Left forelimb (tissue), 1 donor: ENCODE results near the gene FTL.
A peak's percentile ranks its signal among the peaks of the same experiment; 100 is the strongest.

ENCODE experiments used
- DNase-seq: peaks from one replicate; pipeline ENCODE4 v3.0.0-alpha.2; 2018; ENCODE audit warnings: low spot score

Gene FTL

GRCh38 chr19:48992581-48993174, 27.6 kb downstream of the FTL start:
- DNase-seq = no peak

- DNase-seq = peak; percentile 99
These were observed 28.3 kb downstream of the FTL start, which contains the start of the genes GYS1 and RUVBL2 for GRCh38 chr19:48993175-48994034. GYS1 (minus strand) TSS chr19:48993309; CDS start chr19:48993112, 197 bp downstream. RUVBL2 (plus strand) TSS chr19:48993887; CDS start chr19:48993912, 25 bp downstream.

DNA sequence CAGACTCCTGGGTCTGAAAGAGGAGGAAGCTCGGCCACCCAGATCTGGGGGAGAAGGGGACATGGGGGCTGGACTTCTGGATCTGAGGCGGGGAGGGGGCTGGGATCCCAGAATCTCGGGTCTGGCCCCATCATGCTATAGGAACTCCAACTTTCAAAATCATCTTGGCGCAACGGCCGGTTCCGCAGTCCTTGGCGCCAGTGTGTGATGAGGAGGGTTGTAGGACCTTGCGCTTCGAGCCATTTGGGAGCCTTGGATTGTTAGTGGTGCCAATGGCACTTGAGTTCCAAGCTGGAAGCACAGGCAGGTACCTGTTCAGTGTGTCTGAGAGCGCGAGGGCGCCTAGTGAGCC, 28.9 kb downstream of the FTL start:
- no peak for DNase-seq

- no peak for DNase-seq
These were observed 32.9 kb downstream of the FTL start for GRCh38 chr19:48997972-48998371.

- DNase-seq = no peak
These were observed 34.6 kb downstream of the FTL start for GRCh38 chr19:48999481-49000325.

- DNase-seq = no peak
These were observed 39.0 kb downstream of the FTL start for GRCh38 chr19:49004133-49004532.

DNA sequence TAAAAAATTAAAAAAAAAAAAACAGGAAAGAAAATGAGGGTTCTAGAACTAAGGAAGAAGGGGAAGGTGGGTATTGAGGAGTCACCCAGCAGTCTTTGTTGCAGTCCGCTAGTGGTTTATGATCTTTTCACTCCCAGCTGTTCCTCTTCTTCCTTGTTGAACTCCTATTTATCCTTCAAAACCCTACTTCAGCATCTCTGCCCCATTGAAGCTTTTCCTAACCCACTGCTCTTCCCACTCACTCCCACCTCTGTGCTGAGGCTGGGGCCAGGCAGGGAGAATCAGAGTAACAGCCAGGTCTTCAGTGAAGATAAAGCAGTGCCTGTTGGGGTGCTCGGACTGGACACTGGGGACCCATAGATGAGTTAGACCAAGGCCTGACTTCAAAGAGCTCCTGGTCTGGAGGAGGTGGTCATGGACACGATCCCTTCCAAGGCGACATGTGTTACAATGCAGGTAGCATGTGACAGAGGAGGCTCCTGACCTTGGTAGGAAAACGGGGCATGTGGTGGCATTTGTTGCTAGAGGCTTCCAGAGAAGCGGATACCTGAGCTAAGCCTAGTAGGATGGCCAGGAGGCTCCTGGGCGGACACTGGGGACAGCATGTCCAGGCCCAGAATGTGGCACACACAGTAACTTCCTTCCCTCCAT, 40.0 kb downstream of the FTL start:
- DNase-seq = no peak

GRCh38 chr19:49006905-49007304, 41.8 kb downstream of the FTL start:
- no peak for DNase-seq

DNA sequence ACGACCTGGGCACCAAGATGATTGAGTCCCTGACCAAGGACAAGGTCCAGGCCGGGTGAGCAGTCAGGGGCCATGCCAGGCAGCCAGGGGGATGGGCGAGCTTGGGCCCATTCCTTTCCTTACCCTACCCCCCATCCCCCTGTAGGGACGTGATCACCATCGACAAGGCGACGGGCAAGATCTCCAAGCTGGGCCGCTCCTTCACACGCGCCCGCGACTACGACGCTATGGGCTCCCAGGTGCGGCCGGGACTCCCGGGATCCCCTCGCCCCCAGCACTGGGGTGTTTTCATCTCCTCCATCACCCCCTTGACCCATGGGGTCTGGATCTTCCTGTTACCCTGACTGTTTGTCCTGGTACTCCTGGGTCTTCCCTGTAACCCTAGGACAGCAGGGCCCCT, 44.7 kb downstream of the FTL start:
- DNase-seq = no peak

DNA sequence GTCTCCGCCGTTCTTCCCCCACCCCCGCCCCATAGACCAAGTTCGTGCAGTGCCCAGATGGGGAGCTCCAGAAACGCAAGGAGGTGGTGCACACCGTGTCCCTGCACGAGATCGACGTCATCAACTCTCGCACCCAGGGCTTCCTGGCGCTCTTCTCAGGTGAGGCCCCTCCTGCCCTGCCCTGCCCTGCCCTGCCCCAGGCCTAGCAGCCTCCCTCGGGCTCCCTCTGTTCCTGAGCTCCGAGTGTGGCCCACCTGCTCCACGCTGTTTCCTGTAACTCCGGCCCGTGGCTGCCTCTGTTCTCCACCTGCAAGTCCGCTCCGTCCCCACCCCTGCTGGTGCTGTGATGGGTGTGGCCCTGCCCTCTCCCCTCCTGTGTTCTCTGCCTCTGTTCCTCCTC, 45.3 kb downstream of the FTL start:
- no peak for DNase-seq

DNA sequence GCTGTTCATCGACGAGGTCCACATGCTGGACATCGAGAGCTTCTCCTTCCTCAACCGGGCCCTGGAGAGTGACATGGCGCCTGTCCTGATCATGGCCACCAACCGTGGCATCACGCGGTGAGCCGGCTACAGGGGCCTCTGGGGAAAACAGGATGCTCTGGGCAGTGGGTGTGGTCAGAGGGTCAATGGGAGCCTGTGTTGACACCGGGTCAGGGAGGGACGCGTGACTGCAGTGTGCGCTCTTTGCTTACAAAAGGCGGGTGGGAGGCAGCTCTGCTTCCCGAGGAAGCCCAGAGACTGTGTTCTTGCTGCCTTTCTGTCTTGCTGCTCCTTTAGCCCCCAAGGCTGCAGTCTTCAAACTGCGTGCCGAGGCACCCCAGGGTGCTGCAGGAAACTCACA, 46.1 kb downstream of the FTL start:
- no peak for DNase-seq

- no peak for DNase-seq
These were observed 49.2 kb downstream of the FTL start for GRCh38 chr19:49014123-49014869.

DNA sequence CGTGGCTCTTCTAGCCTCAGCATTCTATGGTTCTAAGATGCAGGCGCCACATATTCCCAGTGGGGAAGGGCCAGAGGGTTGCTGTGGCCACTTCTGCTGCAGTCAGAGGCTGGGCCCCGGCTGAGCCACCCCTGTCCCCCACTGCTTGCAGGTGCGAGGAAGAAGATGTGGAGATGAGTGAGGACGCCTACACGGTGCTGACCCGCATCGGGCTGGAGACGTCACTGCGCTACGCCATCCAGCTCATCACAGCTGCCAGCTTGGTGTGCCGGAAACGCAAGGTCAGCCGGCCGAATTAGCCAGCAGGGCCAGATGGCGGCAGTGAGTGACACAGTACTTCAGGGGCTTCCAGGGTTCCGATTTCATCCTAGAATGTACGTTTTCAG, 49.8 kb downstream of the FTL start:
- DNase-seq = no peak

DNA sequence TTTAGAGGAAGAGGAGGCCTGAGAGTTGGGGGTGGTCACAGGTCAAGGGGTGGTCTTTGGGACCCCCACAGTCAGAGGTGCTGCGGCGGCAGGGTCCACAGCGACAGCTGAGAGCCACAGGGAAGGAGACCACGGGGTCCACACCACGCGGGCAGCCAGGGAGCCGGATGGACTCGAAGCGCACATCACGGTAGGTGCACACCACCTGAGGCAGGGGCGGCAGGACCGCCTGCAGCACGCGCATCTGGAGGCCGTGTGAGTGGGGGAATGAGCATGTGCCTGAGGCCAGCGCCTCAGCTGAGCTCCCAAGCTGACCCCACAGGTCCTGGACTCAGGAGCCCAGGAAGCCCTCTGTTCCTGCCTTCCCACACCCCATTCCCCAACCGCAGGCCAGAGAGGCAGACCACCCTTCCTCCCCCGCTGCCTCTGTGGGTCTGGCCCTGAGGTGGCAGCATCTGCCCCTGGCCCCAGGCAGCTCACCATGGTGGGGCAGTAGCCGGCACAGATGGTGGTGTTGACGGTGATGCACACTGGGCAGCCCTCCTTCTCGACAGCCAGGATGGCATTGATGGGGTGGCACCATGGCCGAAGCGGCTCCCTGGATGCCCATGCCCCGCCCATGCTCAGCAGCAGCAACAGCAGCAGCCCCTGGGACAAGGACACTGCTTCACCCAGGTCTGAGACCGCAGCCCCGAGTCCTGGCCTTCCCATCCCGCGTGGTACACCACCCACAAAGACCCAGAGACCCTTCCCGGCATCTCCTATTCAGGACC, 51.1 kb downstream of the FTL start:
- no peak for DNase-seq
